NB4 (cell line): ENCODE measurements around the gene SLC26A4.

Experiments
- MYC ChIP-seq: IDR thresholded peaks from 2 replicates; pipeline ENCODE4 v1.6.1; 2011; ENCODE audit warnings: low read depth, low read length
- POLR2A ChIP-seq: IDR thresholded peaks from 2 replicates; pipeline ENCODE4 v1.6.1; 2011; ENCODE audit warnings: mild to moderate bottlenecking; ENCODE audit not compliant: insufficient read length; ENCODE audit errors: extremely low read depth
- TF ChIP-seq, protein P1 (sequence below): IDR thresholded peaks from one replicate; pipeline ENCODE4 v1.5.1; 2012; ENCODE audit warnings: low read depth, low read length
- TF ChIP-seq, protein P2 (sequence below): IDR thresholded peaks from 2 replicates; pipeline ENCODE4 v1.6.1; 2011; ENCODE audit warnings: low read depth, low read length

DNA sequence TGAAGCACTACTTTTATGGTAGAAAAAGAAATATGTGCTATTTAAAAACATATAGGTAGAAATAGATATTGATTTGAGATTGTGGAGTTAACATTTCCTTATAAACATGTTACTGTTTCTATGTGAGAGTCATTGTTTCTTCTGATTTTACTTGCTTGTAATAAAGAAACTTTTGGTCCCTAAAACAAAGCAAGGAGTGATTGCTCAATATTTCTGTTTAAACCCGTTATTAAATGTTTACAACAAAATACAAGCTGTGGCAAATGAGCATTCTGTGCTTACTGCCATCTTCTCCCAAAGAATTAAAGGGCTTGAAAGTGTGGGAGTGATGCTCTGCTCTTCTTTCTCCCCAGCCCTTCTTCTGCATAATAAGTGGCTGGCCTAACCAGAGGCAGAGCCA lies 60.7 kb downstream of the SLC26A4 start:
- TF ChIP-seq, protein P1, sequence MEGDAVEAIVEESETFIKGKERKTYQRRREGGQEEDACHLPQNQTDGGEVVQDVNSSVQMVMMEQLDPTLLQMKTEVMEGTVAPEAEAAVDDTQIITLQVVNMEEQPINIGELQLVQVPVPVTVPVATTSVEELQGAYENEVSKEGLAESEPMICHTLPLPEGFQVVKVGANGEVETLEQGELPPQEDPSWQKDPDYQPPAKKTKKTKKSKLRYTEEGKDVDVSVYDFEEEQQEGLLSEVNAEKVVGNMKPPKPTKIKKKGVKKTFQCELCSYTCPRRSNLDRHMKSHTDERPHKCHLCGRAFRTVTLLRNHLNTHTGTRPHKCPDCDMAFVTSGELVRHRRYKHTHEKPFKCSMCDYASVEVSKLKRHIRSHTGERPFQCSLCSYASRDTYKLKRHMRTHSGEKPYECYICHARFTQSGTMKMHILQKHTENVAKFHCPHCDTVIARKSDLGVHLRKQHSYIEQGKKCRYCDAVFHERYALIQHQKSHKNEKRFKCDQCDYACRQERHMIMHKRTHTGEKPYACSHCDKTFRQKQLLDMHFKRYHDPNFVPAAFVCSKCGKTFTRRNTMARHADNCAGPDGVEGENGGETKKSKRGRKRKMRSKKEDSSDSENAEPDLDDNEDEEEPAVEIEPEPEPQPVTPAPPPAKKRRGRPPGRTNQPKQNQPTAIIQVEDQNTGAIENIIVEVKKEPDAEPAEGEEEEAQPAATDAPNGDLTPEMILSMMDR, result no peak
- TF ChIP-seq POLR2A (no peak), MYC (no peak)
- TF ChIP-seq, protein P2, sequence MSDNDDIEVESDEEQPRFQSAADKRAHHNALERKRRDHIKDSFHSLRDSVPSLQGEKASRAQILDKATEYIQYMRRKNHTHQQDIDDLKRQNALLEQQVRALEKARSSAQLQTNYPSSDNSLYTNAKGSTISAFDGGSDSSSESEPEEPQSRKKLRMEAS, result no peak
